ENCODE measurements around the gene RPS6KA5.

GRCh38 chr14:90851327-90852036 is 209.0 kb downstream of the RPS6KA5 start:
- TF ChIP-seq JUN (IDR thresholded peaks at IDR 0.05; ENCODE audit: borderline replicate concordance, low read depth, low read length) (no peak), JUN (CRISPR knock-in tag; IDR thresholded peaks at IDR 0.05; ENCODE audit: borderline replicate concordance) (no peak), REST (IDR thresholded peaks at IDR 0.05; ENCODE audit: borderline replicate concordance) (no peak), REST (CRISPR knock-in tag; IDR thresholded peaks at IDR 0.05; ENCODE audit: low read depth) (no peak), RAD21 (CRISPR knock-in tag; conservative IDR thresholded peaks at IDR 0.05 in 1 of 2, IDR thresholded peaks at IDR 0.05 in 1 of 2) (no peak), TBL1XR1 (IDR thresholded peaks at IDR 0.05; ENCODE audit: low read length in 2 of 2) (no peak)
